Epithelial cell of esophagus (primary cell): ENCODE data around the gene GDAP2.
A peak's percentile ranks its signal among the peaks of the same experiment; 100 is the strongest.

Experiments
- DNase-seq: peaks from one replicate; pipeline ENCODE4 v3.0.0; 2010; ENCODE audit warnings: low read depth
- H3K4me3 ChIP-seq: 2 replicates; pipeline ENCODE4 v1.5.1; 2011; ENCODE audit warnings: mild to moderate bottlenecking, low read length, control low read depth
- CTCF ChIP-seq: IDR thresholded peaks from 2 replicates; pipeline ENCODE4 v1.5.1; 2011; ENCODE audit warnings: low read depth, mild to moderate bottlenecking, low read length, control low read depth, inconsistent platforms; ENCODE audit not compliant: insufficient read depth; ENCODE audit errors: missing control alignments

The GDAP2 gene

GRCh38 chr1:117904485-117904884, 24.9 kb downstream of the GDAP2 start:
- TF ChIP-seq CTCF: no peak
- H3K4me3 ChIP-seq: no peak overlapping the region
- DNase-seq: no peak

- no peak overlapping the region for H3K4me3 ChIP-seq
- DNase-seq: no peak
- no peak for TF ChIP-seq CTCF
Measured at GRCh38 chr1:117902944-117903343, 26.5 kb downstream of the GDAP2 start.

- no peak for TF ChIP-seq CTCF
- H3K4me3 ChIP-seq: no peak overlapping the region
- no peak for DNase-seq
Measured at GRCh38 chr1:117899801-117900200, 29.6 kb downstream of the GDAP2 start.

GRCh38 chr1:117897551-117897950, 31.9 kb downstream of the GDAP2 start:
- H3K4me3 ChIP-seq: no peak overlapping the region
- TF ChIP-seq CTCF: no peak
- peak; percentile 10 for DNase-seq

- no peak overlapping the region for H3K4me3 ChIP-seq
- peak; percentile 79 for TF ChIP-seq CTCF
- peak; percentile 82 for DNase-seq
Measured at GRCh38 chr1:117895482-117896114, 33.8 kb downstream of the GDAP2 start.

- DNase-seq: no peak
- TF ChIP-seq CTCF: no peak
- no peak overlapping the region for H3K4me3 ChIP-seq
Measured at GRCh38 chr1:117894078-117894477, 35.3 kb downstream of the GDAP2 start.

- no peak for TF ChIP-seq CTCF
- no peak for DNase-seq
- no peak overlapping the region for H3K4me3 ChIP-seq
Measured at GRCh38 chr1:117892512-117892911, 36.9 kb downstream of the GDAP2 start.
